H7 (cell line): ENCODE measurements around the gene CD4. TPM values are rescaled to one million over a fixed set of nuclear protein-coding genes. Genes with fewer than 3 reads are reported as not detected.

ENCODE experiments used
- DNase-seq: peaks from one replicate; pipeline ENCODE4 v3.0.0; 2012
- H3K27me3 ChIP-seq: 2 replicates; pipeline ENCODE4 v1.6.0; 2011; ENCODE audit warnings: mild to moderate bottlenecking, low read length; ENCODE audit not compliant: control insufficient read depth, insufficient read depth
- H3K36me3 ChIP-seq: replicated peaks from 2 replicates; pipeline ENCODE4 v1.5.1; 2011; ENCODE audit warnings: low read length; ENCODE audit not compliant: control insufficient read depth, insufficient read depth
- H3K4me3 ChIP-seq: 2 replicates; pipeline ENCODE4 v1.5.1; 2011; ENCODE audit warnings: low read depth, mild to moderate bottlenecking, control low read depth, low read length, moderate library complexity; ENCODE audit not compliant: insufficient read depth
- total RNA-seq: library from RNA; depleted of rRNA; stranded (reverse); fragments of >200 nt; shearing (Covaris generic); gene quantifications from 2 replicates; pipeline ENCODE4 v1.2.3, GENCODE V29; 2014

Gene CD4
- total RNA-seq, 1 experiment from 2014 or later: 0.66 TPM

DNA sequence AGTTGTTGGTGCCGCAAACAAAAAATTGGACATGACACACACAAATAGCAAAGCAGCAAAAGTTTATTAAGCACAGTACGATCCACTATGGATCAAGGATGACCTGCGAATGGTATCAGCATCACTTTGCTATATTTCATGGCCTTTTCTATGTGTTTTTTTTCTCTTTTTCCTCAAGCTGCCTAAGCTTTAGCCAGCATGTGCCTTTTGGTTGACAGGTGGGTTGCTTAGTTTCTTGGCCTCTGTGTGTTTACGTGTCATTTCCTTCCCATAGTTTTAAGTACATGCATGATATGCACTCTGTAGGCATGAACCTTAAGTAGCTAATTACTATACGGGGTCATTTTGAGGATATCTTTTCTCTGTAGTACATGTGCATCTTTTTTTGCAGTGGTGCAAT is 9.8 kb downstream of the CD4 start:
- no peaks in the 10 kb centered on the region for H3K36me3 ChIP-seq
- DNase-seq: no peak
- H3K4me3 ChIP-seq: no peak overlapping the region
- no peaks in the 10 kb centered on the region for H3K27me3 ChIP-seq

DNA sequence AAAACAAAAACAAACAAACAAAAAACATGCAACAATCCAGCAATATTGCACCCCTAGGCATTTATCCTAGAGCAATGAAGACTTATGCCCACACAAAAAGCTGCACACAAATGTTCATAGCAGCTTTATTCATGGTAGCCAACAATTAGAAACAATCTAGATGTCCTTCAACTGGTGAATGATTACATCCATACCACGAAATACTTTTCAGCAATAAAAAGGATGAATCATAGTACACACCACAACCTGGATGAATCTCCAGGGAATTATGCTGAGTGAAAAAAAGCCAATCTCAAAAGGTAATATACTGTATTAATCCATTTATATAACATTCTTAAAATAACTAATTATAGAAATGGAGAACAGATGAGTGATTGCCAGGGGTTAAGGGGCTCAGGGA is 17.8 kb downstream of the CD4 start:
- no peaks in the 10 kb centered on the region for H3K27me3 ChIP-seq
- no peak overlapping the region for H3K4me3 ChIP-seq
- no peak for DNase-seq
- H3K36me3 ChIP-seq: no peaks in the 10 kb centered on the region

DNA sequence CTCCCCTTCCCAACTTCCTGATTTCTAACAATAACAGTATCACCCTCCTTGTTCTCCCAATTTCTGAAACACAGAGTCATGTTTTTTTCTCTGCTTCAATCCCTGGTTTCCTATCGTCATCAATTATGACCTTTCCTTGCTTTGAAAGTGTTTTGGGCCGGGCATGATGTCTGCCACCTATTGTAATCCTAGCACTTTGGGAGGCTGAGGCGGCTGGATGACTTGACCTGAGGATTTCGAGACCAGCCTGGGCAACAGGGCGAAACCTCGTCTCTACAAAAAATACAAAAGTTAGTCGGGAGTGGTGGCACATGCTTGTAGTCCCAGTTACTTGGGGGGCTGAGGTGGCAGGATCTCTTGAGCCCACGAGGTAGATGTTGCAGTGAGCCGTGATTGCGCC is 19.7 kb downstream of the CD4 start:
- peak; percentile 7 for DNase-seq

DNA sequence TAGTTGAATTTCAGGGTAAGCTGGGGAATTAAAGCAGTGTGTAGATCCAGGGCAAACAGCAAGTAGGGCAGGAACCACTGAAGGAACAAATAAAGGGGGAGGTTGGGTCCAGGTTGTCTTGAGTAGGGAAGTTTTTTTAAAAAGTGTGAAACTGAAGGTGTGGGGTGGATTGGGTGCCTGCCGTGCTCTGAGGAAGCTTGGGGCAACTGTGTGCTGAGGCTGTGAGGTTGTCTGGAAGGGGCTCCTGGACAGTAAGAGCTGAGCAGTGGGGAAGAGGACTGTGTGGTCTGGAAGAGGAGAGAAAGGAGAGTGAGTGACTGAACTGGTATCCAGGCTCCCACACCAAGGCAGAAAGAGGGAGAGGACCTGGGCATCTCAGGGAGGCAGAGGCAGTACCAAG is 21.4 kb downstream of the CD4 start:
- Histone ChIP-seq H3K27me3 (peaks cover 8% of the 10 kb centered on the region), H3K4me3 (no peak overlapping the region), H3K36me3 (no peaks in the 10 kb centered on the region)
- DNase-seq: peak; percentile 18

More for the DNA sequence above, 19.7 kb downstream of the CD4 start:
- H3K36me3 ChIP-seq: no peaks in the 10 kb centered on the region
- H3K27me3 ChIP-seq: no peaks in the 10 kb centered on the region; the same call in 1 of the 2 replicates
- no peak overlapping the region for H3K4me3 ChIP-seq

DNA sequence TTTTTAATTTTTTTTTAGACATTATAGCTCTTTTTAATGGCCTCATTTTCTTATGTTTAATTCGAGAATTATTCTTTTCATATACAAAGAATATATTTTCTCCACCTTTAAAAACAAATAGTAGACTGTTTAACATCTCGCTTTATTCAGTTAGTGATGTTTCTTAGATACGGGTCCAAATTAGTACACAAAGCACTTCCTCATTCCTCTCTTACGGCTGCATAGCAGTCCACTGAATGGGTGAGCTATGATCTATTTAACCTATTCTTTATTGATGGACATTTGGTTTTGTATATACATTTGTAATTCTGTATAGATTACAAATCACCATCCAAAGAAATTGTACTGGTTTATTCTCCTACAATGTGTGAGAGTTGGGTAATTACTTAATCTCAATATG is 24.0 kb downstream of the CD4 start:
- H3K4me3 ChIP-seq: no peak overlapping the region
- no peaks in the 10 kb centered on the region for H3K36me3 ChIP-seq
- DNase-seq: no peak
- peaks cover 8% of the 10 kb centered on the region for H3K27me3 ChIP-seq

DNA sequence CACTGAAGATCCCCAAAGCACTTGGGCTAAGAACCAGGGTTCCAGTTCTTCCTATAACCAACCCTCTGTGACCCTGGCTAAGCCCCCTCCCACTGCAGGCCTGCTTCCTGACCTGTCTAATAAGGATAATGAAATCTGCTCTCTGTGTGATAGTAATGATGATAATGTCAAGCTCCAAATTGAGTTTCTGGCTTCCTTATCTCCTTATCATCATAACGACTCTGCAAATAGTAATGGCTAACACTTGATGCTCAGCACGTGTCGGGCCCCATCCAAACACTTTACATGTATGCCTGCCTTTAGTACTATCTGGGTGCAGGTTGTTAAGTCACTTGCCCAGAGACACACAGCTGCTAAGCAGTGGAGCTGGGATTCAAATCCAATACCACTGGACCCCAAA is 27.3 kb downstream of the CD4 start:
- Histone ChIP-seq H3K4me3 (no peak overlapping the region), H3K36me3 (no peaks in the 10 kb centered on the region), H3K27me3 (peaks cover 20% of the 10 kb centered on the region)
- DNase-seq: no peak

DNA sequence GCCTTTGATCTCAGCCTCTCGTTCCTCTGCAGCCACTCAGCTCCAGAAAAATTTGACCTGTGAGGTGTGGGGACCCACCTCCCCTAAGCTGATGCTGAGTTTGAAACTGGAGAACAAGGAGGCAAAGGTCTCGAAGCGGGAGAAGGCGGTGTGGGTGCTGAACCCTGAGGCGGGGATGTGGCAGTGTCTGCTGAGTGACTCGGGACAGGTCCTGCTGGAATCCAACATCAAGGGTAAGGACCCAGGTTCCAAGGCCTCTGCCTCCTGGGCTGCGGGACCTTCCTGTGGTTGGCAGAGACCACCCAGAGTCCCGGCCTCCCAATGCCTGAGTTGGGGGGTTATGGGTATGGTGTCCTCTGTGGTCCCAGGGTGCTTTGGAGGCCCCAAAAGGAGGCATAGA is 27.8 kb downstream of the CD4 start:
- H3K36me3 ChIP-seq: no peaks in the 10 kb centered on the region
- H3K4me3 ChIP-seq: no peak overlapping the region
- DNase-seq: no peak
- peaks cover 24% of the 10 kb centered on the region for H3K27me3 ChIP-seq

DNA sequence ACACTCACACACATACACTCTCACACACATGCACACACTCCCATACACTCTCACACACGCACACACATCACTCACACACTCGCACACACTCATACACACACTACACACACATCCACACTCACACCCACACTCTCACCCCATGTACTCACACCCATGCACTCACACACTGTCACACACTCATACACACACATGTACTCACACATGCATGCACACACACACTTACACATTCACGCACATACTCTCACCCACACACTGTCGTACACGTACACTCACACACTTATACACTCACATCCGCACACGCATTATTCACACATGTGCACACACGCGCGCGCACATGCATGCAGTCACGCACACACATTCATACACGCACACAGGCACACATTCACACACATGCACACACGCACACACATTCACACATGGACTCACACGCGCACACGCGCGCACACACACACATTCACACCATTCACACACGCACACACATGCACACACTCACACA is 28.4 kb downstream of the CD4 start:
- H3K27me3 ChIP-seq: peaks cover 30% of the 10 kb centered on the region
- H3K4me3 ChIP-seq: no peak overlapping the region
- DNase-seq: no peak
- H3K36me3 ChIP-seq: no peaks in the 10 kb centered on the region

DNA sequence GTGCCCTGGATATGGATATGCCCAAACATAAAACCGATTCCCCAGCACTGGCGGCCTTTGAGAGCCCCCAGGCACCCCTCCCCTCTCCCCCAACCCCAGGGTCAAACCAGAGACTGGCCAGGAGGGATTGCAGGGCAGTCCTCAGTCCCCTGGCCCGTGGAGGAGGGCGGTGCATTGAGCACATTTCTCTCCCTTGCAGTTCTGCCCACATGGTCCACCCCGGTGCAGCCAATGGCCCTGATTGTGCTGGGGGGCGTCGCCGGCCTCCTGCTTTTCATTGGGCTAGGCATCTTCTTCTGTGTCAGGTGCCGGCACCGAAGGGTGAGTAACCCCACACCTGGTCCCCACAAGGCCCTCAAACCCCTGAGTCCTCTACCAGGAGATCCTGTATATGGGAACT is 28.9 kb downstream of the CD4 start:
- DNase-seq: peak; percentile 83
- H3K4me3 ChIP-seq: no peak overlapping the region
- no peaks in the 10 kb centered on the region for H3K36me3 ChIP-seq
- H3K27me3 ChIP-seq: peaks cover 36% of the 10 kb centered on the region

DNA sequence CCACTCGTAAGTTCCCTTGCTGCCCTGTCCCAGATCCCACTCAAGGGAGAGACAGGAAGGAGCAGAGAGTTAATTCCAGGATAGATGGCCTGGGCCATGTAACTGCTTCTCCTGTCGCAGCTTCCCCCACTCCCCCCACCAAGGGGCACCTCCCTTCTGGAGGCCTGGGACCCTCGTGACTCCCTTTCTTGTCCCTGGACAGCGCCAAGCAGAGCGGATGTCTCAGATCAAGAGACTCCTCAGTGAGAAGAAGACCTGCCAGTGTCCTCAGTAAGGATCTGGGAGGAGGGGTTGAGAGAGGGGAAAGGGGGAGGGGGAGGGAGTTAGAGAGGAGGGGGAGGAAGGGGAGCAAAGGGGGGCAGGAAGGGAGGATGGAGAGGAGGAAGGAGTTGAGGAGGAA is 29.3 kb downstream of the CD4 start:
- Histone ChIP-seq H3K4me3 (no peak overlapping the region), H3K27me3 (peaks cover 40% of the 10 kb centered on the region), H3K36me3 (no peaks in the 10 kb centered on the region)
- peak; percentile 42 for DNase-seq

DNA sequence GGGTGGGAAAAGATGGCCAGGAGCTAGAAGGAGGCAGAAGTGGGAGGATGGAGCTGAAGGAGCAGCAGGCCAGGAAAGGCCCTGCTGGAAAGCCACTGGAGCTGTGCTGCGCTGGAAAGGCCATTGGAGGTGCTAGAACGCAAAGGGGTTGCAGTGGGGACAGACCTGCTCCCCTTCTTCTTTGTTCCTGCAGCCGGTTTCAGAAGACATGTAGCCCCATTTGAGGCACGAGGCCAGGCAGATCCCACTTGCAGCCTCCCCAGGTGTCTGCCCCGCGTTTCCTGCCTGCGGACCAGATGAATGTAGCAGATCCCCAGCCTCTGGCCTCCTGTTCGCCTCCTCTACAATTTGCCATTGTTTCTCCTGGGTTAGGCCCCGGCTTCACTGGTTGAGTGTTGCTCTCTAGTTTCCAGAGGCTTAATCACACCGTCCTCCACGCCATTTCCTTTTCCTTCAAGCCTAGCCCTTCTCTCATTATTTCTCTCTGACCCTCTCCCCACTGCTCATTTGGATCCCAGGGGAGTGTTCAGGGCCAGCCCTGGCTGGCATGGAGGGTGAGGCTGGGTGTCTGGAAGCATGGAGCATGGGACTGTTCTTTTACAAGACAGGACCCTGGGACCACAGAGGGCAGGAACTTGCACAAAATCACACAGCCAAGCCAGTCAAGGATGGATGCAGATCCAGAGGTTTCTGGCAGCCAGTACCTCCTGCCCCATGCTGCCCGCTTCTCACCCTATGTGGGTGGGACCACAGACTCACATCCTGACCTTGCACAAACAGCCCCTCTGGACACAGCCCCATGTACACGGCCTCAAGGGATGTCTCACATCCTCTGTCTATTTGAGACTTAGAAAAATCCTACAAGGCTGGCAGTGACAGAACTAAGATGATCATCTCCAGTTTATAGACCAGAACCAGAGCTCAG is 30.0 kb downstream of the CD4 start:
- DNase-seq: peak; percentile 52
- Histone ChIP-seq H3K4me3 (no peak overlapping the region), H3K27me3 (peaks cover 44% of the 10 kb centered on the region), H3K36me3 (no peaks in the 10 kb centered on the region)

DNA sequence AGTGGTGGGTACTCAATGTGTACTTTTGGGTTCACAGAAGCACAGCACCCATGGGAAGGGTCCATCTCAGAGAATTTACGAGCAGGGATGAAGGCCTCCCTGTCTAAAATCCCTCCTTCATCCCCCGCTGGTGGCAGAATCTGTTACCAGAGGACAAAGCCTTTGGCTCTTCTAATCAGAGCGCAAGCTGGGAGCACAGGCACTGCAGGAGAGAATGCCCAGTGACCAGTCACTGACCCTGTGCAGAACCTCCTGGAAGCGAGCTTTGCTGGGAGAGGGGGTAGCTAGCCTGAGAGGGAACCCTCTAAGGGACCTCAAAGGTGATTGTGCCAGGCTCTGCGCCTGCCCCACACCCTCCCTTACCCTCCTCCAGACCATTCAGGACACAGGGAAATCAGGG is 30.8 kb downstream of the CD4 start:
- peak; percentile 31 for DNase-seq
- H3K36me3 ChIP-seq: no peaks in the 10 kb centered on the region
- H3K4me3 ChIP-seq: no peak overlapping the region
- peaks cover 48% of the 10 kb centered on the region for H3K27me3 ChIP-seq

DNA sequence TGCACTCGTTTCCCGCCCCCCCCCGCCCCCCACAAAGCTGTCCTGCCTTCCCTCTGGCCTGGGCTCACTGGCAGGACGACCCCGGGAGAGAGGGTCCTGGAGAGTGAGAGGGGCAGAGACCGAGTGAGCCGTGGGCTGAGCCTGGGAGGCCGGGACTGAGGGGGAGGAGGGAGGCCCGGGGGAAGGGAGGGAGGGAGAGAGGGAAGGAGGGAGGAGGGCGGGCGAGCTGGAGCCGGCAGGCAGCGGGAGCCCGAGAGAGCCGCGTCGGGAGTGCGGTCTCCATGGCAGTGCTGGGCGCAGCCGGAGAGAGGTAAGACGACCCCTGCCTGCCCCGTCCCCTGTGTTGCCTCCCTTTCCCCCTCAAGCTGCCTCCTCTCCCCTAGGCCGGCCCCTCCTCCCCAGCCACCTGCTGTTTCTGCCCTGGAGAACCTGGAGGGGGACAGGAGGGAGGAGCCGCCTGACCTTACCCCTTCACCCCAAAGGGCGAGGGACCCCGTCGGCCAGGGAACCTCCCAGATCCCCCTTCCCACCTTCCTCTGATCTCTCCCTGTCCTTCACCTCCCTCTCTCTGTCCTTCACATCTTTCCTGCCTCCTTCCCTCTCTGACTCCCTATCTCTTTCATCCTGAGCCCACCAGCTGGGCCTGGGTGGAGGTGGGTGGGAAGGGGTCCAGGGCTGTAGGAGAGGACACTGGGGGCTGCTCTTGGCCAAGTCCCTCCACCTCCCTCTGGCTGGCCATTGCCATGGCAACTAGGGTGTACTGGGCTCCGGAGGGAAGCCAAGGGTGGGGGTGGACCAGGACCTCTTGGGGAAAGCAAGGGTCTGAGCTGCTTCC is 32.5 kb downstream of the CD4 start, which contains the start of gene GPR162:
Gene GPR162 (plus strand): TSS at position 231 of the 835 bp plus-strand sequence. CDS start 2,078 bp downstream, outside the sequence.
- peak; percentile 95 for DNase-seq
- H3K4me3 ChIP-seq: peak within 1 kb of the TSS; percentile 69
- peaks cover 62% of the 10 kb centered on the region for H3K27me3 ChIP-seq
- H3K36me3 ChIP-seq: no peaks in the 10 kb centered on the region

DNA sequence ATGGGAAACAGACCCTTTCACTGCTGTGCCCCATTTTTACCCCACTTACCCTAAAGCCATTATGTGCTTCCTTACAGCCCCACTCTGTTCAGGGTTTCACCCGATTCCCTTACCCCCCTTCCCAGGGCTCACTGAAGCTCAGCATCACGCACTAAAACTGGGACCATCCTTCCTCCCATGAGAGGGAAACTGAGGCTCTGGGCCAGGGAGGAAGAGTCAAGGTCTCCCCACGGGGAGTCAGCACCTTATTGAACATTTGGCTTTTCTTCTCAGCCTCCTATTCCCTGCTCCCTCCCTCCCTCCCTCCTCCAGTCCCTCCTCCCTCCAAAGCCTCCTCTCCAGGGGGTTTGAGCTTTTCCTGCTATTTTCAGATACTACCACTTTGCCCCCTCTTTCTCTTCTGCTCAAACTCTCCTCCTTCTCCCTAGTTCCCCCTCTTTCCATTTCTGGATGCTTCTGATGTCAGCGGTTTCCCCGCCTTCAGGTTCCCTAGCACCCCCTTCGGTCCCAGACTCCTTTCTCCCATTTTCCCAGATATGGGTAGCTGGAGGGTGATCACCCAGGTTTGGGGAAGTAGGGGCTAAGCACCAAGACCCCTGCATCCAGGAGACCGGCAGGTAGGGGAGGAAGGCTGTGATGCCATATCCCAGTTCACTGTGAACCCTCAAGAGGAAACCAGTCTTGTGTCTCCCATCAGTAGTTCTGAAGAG is 33.3 kb downstream of the CD4 start:
- H3K4me3 ChIP-seq: peak overlapping the region; percentile 69
- H3K27me3 ChIP-seq: peaks cover 66% of the 10 kb centered on the region

More for the DNA sequence above, 33.3 kb downstream of the CD4 start:
- H3K36me3 ChIP-seq: no peaks in the 10 kb centered on the region
- peak; percentile 40 for DNase-seq
